ENCODE data around the gene RAET1L.

DNA sequence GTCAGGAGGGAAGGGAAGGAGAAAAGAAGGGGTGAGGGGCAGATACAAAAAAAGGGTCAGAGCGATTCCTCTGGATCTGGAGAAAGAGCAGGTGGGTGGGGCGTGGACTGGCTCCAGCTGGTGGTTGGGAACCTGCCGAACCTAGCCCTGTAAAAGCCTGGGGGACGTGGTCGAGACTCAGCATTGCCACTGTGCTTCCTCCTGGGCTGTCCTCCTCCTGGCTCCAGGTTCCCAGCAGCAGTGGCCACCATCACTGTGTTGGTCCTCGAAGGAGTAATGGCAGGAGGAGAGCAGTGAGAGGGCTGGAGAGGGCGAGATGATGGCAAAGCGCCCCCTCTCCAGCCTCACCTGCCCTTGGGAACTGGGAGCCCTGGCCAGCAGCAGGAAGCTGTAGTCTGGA is 3.5 kb upstream of the RAET1L start:
- TF ChIP-seq CTCF (conservative IDR thresholded peaks at IDR 0.05) = no peak
- no peak for TF ChIP-seq ZFX (IDR thresholded peaks at IDR 0.05)
